ENCODE data around the gene MCAM.

GRCh38 chr11:119303227-119303718, 13.7 kb downstream of the MCAM start:
- TF ChIP-seq, protein P1, sequence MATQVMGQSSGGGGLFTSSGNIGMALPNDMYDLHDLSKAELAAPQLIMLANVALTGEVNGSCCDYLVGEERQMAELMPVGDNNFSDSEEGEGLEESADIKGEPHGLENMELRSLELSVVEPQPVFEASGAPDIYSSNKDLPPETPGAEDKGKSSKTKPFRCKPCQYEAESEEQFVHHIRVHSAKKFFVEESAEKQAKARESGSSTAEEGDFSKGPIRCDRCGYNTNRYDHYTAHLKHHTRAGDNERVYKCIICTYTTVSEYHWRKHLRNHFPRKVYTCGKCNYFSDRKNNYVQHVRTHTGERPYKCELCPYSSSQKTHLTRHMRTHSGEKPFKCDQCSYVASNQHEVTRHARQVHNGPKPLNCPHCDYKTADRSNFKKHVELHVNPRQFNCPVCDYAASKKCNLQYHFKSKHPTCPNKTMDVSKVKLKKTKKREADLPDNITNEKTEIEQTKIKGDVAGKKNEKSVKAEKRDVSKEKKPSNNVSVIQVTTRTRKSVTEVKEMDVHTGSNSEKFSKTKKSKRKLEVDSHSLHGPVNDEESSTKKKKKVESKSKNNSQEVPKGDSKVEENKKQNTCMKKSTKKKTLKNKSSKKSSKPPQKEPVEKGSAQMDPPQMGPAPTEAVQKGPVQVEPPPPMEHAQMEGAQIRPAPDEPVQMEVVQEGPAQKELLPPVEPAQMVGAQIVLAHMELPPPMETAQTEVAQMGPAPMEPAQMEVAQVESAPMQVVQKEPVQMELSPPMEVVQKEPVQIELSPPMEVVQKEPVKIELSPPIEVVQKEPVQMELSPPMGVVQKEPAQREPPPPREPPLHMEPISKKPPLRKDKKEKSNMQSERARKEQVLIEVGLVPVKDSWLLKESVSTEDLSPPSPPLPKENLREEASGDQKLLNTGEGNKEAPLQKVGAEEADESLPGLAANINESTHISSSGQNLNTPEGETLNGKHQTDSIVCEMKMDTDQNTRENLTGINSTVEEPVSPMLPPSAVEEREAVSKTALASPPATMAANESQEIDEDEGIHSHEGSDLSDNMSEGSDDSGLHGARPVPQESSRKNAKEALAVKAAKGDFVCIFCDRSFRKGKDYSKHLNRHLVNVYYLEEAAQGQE (IDR thresholded peaks at IDR 0.05; ENCODE audit: insufficient read depth in 1 of 2, low read depth in 2 of 2, low read length in 2 of 2) = no peak
- TF ChIP-seq POLR2AphosphoS5 (IDR thresholded peaks at IDR 0.05; ENCODE audit: low read depth, low read length) (no peak), TAF1 (IDR thresholded peaks at IDR 0.05; ENCODE audit: borderline replicate concordance, insufficient read depth, low read length) (no peak), SIN3A (IDR thresholded peaks at IDR 0.05; ENCODE audit: borderline replicate concordance, insufficient read depth, low read length) (no peak), FOXP2 (optimal IDR thresholded peaks at IDR 0.05; ENCODE audit: borderline replicate concordance, extremely low read depth, extremely low read length, insufficient read depth) (no peak)

Measured in PFSK-1 (cell line).